HL-60 (cell line): ENCODE measurements around the gene DLG3.
"Not testable (repeated sequence)": the region's sequence is repeated elsewhere in the genome, so short reads cannot be mapped to it uniquely, and the experiment has no call there.

ENCODE experiments used
- GABPA ChIP-seq: IDR thresholded peaks from 2 replicates; pipeline ENCODE4 v1.6.1; 2012; ENCODE audit warnings: low read depth
- POLR2AphosphoS5 ChIP-seq: IDR thresholded peaks from 2 replicates; pipeline ENCODE4 v1.6.1; 2012; ENCODE audit warnings: low read depth
- SPI1 ChIP-seq: IDR thresholded peaks from 2 replicates; pipeline ENCODE4 v1.6.1; 2012; ENCODE audit warnings: low read depth, mild to moderate bottlenecking, borderline replicate concordance
- TF ChIP-seq, protein P1 (sequence below): IDR thresholded peaks from one replicate; pipeline ENCODE4 v1.5.1; 2011; ENCODE audit warnings: low read length, control low read depth, inconsistent platforms; ENCODE audit not compliant: insufficient read depth
- TF ChIP-seq, protein P2 (sequence below): IDR thresholded peaks from 2 replicates; pipeline ENCODE4 v1.6.1; 2012; ENCODE audit warnings: low read depth; ENCODE audit not compliant: insufficient replicate concordance

DNA sequence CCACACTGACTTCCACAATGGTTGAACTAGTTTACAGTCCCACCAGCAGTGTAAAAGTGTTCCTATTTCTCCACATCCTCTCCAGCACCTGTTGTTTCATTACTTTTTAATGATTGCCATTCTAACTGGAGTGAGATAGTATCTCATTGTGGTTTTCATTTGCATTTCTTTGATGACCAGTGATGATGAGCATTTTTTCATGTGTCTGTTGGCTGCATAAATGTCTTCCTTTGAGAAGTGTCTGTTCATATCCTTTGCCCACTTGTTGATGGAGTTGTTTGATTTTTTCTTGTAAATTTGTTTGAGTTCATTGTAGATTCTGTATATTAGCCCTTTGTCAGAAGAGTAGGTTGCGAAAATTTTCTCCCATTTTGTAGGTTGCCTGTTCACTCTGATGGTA lies 71.1 kb downstream of the DLG3 start:
- TF ChIP-seq, protein P1, sequence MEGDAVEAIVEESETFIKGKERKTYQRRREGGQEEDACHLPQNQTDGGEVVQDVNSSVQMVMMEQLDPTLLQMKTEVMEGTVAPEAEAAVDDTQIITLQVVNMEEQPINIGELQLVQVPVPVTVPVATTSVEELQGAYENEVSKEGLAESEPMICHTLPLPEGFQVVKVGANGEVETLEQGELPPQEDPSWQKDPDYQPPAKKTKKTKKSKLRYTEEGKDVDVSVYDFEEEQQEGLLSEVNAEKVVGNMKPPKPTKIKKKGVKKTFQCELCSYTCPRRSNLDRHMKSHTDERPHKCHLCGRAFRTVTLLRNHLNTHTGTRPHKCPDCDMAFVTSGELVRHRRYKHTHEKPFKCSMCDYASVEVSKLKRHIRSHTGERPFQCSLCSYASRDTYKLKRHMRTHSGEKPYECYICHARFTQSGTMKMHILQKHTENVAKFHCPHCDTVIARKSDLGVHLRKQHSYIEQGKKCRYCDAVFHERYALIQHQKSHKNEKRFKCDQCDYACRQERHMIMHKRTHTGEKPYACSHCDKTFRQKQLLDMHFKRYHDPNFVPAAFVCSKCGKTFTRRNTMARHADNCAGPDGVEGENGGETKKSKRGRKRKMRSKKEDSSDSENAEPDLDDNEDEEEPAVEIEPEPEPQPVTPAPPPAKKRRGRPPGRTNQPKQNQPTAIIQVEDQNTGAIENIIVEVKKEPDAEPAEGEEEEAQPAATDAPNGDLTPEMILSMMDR, result not testable (repeated sequence)
- TF ChIP-seq POLR2AphosphoS5, SPI1, GABPA: not testable (repeated sequence)
- TF ChIP-seq, protein P2, sequence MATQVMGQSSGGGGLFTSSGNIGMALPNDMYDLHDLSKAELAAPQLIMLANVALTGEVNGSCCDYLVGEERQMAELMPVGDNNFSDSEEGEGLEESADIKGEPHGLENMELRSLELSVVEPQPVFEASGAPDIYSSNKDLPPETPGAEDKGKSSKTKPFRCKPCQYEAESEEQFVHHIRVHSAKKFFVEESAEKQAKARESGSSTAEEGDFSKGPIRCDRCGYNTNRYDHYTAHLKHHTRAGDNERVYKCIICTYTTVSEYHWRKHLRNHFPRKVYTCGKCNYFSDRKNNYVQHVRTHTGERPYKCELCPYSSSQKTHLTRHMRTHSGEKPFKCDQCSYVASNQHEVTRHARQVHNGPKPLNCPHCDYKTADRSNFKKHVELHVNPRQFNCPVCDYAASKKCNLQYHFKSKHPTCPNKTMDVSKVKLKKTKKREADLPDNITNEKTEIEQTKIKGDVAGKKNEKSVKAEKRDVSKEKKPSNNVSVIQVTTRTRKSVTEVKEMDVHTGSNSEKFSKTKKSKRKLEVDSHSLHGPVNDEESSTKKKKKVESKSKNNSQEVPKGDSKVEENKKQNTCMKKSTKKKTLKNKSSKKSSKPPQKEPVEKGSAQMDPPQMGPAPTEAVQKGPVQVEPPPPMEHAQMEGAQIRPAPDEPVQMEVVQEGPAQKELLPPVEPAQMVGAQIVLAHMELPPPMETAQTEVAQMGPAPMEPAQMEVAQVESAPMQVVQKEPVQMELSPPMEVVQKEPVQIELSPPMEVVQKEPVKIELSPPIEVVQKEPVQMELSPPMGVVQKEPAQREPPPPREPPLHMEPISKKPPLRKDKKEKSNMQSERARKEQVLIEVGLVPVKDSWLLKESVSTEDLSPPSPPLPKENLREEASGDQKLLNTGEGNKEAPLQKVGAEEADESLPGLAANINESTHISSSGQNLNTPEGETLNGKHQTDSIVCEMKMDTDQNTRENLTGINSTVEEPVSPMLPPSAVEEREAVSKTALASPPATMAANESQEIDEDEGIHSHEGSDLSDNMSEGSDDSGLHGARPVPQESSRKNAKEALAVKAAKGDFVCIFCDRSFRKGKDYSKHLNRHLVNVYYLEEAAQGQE, result not testable (repeated sequence)
